Left lung (tissue), 10 donors: ENCODE data around the gene FBXO34. TPM values are rescaled to one million over a fixed set of nuclear protein-coding genes. Genes with fewer than 3 reads are reported as not detected.

ENCODE experiments used
- ATAC-seq: fragments of 200-7000 bp; cut with Tn5 transposase; one replicate; pipeline ENCODE4 v1.9.1; 2020; ENCODE audit warnings: moderate library complexity
- DNase-seq, 4 donors: peaks; one replicate each; pipeline ENCODE4 v3.0.0-alpha.2; 2013 to 2020
- H3K27ac ChIP-seq, 2 donors: fragments of 200-600 bp; sonication (generic) in 1 of 2; one replicate each; pipeline versions ENCODE4 v1.5.0 to v1.8.0; 2020 to 2021
- H3K27me3 ChIP-seq, 2 donors: fragments of 200-600 bp; sonication (generic) in 1 of 2; one replicate each; pipeline versions ENCODE4 v1.5.0 to v1.8.0; 2020 to 2021
- H3K36me3 ChIP-seq, 2 donors: fragments of 200-600 bp; sonication (generic) in 1 of 2; one replicate each; pipeline versions ENCODE4 v1.5.0 to v1.8.0; 2020 to 2021
- H3K4me1 ChIP-seq, 2 donors: fragments of 200-600 bp; one replicate each; pipeline ENCODE4 v1.8.0; 2021
- H3K4me3 ChIP-seq, 2 donors: fragments of 200-600 bp; sonication (generic) in 1 of 2; one replicate each; pipeline versions ENCODE4 v1.5.0 to v1.8.0; 2020 to 2021; ENCODE audit warnings: mild to moderate bottlenecking in 1 of 2
- H3K9me3 ChIP-seq, 2 donors: fragments of 200-600 bp; sonication (generic) in 1 of 2; one replicate each; pipeline versions ENCODE4 v1.5.0 to v1.8.0; 2020 to 2021
- intact Hi-C, 2 donors: fragments of 100-400 bp; cut with DNase I; formaldehyde crosslinking; loops; one replicate each; pipeline versions ENCODE4 v1.11.2 to v1.14.2; 2022
- polyA plus RNA-seq, 6 donors: library from polyadenylated mRNA; unstranded; fragments of 120-200 nt; gene quantifications; one replicate each; pipeline ENCODE4 v1.2.1, GENCODE V29; 2013; ENCODE audit not compliant: insufficient read length in 6 of 6
- total RNA-seq, 2 donors: library from RNA; stranded (reverse); fragmentation: NEBNext Ultra II Directional; extraction: Animal tissue kit (Norgen Biotek cat#: 25700); gene quantifications; one replicate each; pipeline ENCODE4 v1.2.1, GENCODE V29; 2021
- TF ChIP-seq, protein P1 (sequence below), 2 donors: fragments of 200-600 bp; sonication (generic) in 1 of 2; IDR thresholded peaks; one replicate each; pipeline versions ENCODE4 v1.5.0 to v1.8.0; 2021; ENCODE audit warnings: antibody characterized with exemption in 2 of 2
- donor health status: DM: no; HTN: yes; CAD: no.
- donor health status: DM: no; HTN: no; CAD: no.

Gene FBXO34
- total and polyA plus RNA-seq, 8 donors, result 24.4 to 43.9 (median 33.5) TPM

DNA sequence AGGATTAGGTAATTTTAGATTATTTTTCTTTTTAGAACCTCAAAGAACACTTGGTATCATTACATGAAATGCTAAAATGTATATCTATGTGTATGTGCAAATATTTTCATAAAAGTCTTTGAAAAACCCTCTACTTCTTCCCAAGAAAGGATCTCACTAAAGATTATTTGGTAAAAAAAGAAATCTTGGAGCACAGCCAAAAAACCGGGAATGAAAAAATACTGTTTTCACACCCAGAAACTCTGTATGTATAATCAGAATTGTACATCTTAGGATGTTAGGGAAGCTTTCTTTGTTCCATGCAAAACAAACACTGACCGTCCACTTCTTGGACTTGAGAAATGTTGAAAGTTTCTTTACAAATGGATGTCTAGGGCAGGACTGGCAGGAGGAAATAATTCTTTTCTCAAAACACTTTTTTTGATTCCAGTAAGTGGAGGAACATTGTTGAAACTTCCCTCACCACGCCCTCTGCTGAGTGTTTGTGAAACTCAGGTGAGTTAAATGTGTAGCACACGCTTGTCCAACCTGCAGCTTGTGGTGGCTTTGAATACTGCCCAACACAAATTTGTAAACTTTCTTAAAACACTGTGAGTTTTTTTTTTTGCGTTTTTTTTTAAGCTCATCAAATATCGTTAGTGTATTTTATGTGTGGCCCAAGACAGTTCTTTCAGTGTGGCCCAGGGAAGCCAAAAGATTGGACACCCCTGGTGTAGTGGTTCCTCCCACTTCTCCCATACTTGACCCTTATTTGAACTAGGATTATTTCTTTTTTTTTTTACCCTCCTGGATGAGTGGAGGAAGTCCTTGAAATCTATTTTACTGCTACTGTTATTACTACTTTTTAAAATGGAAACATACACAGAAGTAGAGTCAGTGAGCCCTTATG lies 26.6 kb downstream of the FBXO34 start:
- no peaks in the 10 kb centered on the region for H3K9me3 ChIP-seq
- no peaks in the 10 kb centered on the region for H3K27me3 ChIP-seq
- TF ChIP-seq, protein P1, sequence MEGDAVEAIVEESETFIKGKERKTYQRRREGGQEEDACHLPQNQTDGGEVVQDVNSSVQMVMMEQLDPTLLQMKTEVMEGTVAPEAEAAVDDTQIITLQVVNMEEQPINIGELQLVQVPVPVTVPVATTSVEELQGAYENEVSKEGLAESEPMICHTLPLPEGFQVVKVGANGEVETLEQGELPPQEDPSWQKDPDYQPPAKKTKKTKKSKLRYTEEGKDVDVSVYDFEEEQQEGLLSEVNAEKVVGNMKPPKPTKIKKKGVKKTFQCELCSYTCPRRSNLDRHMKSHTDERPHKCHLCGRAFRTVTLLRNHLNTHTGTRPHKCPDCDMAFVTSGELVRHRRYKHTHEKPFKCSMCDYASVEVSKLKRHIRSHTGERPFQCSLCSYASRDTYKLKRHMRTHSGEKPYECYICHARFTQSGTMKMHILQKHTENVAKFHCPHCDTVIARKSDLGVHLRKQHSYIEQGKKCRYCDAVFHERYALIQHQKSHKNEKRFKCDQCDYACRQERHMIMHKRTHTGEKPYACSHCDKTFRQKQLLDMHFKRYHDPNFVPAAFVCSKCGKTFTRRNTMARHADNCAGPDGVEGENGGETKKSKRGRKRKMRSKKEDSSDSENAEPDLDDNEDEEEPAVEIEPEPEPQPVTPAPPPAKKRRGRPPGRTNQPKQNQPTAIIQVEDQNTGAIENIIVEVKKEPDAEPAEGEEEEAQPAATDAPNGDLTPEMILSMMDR (IDR thresholded peaks at IDR 0.05), result no peak
- H3K4me1 ChIP-seq, result peaks cover 6 to 54% of the 10 kb centered on the region in 2 donors
- no peak overlapping the region for H3K4me3 ChIP-seq
- intact Hi-C loops, result no loop called here
- peak overlapping the region; percentile 34 to 70 for H3K27ac ChIP-seq
- DNase-seq, result peak in 3 of 4 donors; percentile 36 to 80 (median 67)
- ATAC-seq, result peak; percentile 82
- H3K36me3 ChIP-seq, result peaks cover 0 to 5% of the 10 kb centered on the region in 2 donors

DNA sequence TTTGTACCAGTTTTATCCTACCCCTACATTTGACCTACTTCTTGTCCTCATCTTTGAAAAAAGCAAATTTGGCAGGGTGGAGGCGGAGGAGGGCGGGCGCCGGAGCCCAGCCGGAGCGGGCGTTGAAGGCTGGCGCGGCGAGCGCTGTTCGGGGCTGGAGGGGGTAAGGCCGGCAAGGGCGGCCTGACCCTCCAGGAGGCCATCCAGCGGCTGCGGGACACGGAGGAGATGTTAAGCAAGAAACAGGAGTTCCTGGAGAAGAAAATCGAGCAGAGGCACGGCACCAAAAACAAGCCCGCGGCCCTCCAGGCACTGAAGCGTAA lies 27.2 kb downstream of the FBXO34 start:
- Histone ChIP-seq H3K27me3 (no peaks in the 10 kb centered on the region), H3K4me3 (no peak overlapping the region), H3K36me3 (peaks cover 0 to 5% of the 10 kb centered on the region in 2 donors), H3K4me1 (peaks cover 12 to 60% of the 10 kb centered on the region in 2 donors), H3K27ac (peak overlapping the region; percentile 70), H3K9me3 (no peaks in the 10 kb centered on the region)
- peak in 2 of 4 donors; percentile 48 to 84 for DNase-seq
- TF ChIP-seq, protein P1 (IDR thresholded peaks at IDR 0.05), result no peak
- peak; percentile 80 for ATAC-seq
- intact Hi-C loops, result no loop called here

DNA sequence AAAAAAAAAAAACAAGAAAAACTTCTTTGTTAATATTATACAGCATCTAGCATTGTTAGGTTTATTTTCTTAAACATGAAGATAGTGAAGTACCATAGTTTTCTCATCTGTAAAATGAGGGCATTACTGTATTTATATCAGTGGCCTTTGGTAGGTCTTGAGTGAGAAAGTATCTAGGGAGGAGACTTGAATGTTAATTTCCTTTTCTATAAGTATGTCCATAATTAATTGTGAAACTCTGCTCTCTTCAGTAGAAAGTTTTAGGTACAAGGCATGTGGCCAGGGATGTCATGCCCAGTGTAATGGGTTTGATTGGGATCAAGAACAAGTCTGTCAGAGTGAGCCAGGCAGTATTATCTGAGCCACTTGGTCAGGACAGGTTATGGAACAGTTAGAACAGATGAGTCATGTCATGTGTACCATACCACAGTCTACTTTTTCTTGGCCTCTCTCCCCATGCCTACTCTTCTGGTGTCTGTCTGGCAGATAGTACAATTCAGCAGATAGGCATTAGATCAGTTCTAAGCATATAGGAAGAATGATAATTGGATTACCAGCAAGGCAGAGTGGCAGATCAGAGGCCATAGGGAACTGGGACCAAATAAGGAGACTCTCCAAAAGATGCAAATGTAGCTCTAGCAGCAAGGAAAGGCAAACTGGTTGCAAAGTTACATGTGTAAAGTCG lies 30.4 kb downstream of the FBXO34 start:
- ATAC-seq (peak; percentile 13), DNase-seq (no peak)
- H3K27ac ChIP-seq, result no peak overlapping the region
- H3K4me1 ChIP-seq, result peaks cover 12 to 86% of the 10 kb centered on the region in 2 donors
- no peaks in the 10 kb centered on the region for H3K27me3 ChIP-seq
- H3K9me3 ChIP-seq, result no peaks in the 10 kb centered on the region
- H3K36me3 ChIP-seq, result peaks cover 0 to 5% of the 10 kb centered on the region in 2 donors
- no peak overlapping the region for H3K4me3 ChIP-seq
- intact Hi-C loops, result no loop called here
- TF ChIP-seq, protein P1 (IDR thresholded peaks at IDR 0.05), result no peak

DNA sequence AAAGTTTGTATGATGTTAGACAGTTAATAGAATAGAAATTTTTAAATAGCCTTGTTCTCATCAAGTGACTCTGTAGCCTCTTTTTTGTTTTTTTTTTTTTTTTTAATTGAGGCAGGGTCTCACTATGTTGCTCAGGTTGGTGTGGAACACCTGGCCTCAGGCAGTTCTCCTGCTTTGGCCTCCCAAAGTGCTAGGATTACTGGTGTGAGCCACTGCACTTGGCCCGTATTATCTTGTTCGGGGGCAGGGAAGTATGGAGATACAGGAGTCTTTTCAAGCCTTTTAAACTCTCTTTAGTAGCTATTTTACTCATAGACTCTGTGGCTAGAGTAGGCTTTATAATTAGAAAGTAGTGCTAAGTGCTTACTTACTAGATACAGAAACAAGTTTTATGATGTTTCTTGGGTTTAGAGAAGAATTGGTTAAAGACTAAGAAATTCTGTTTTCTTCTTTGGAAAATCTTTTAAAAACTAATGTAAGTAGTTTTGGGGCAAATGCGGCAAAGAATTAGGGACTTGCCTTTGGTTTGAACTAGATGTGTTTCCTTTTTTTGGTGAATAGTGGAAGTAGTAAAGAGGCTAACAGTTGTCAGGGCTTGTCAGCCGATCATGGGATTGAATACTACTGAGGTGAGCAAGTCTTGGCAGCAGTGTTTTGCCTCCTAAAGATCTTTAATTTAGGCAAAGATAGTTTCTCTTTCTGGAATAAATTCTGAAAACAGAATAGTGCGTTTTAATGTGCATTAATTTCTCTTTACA lies 31.3 kb downstream of the FBXO34 start:
- TF ChIP-seq, protein P1 (IDR thresholded peaks at IDR 0.05), result no peak
- ATAC-seq, result no peak

More for the DNA sequence above, 31.3 kb downstream of the FBXO34 start:
- Histone ChIP-seq H3K27me3 (no peaks in the 10 kb centered on the region), H3K4me1 (peaks cover 8 to 88% of the 10 kb centered on the region in 2 donors), H3K9me3 (no peaks in the 10 kb centered on the region), H3K4me3 (no peak overlapping the region), H3K27ac (peak overlapping the region in 1 of 2 donors; percentile 74), H3K36me3 (peaks cover 0 to 5% of the 10 kb centered on the region in 2 donors)
- intact Hi-C loops, result no loop called here
- no peak for DNase-seq
